ENCODE results near the gene RGS7.

- no peak for TF ChIP-seq CTCF (IDR thresholded peaks at IDR 0.05)
- TF ChIP-seq POLR2A (IDR thresholded peaks at IDR 0.05) = no peak
These were observed 468.3 kb downstream of the RGS7 start for GRCh38 chr1:240888787-240889048.

Measured in right lobe of liver (tissue), 4 donors.